Astrocyte of the cerebellum (primary cell): ENCODE measurements around the gene PPFIA3.
A peak's percentile ranks its signal among the peaks of the same experiment; 100 is the strongest.

Experiments used
- DNase-seq: peaks from one replicate; pipeline ENCODE4 v3.0.0-alpha.2; 2011; ENCODE audit warnings: low read depth
- H3K4me3 ChIP-seq: 2 replicates; pipeline ENCODE4 v1.5.1; 2011; ENCODE audit warnings: mild to moderate bottlenecking, low read depth, low read length, moderate library complexity
- CTCF ChIP-seq: IDR thresholded peaks from 2 replicates; pipeline ENCODE4 v1.5.1; 2012; ENCODE audit warnings: low read length, low read depth, moderate library complexity, mild to moderate bottlenecking; ENCODE audit errors: missing control alignments
- in situ Hi-C: cut with HindIII; loops from 2 replicates; pipeline ENCODE4 v1.10.0; 2017; ENCODE audit warnings: low sequenced_read_pairs

PPFIA3 gene

DNA sequence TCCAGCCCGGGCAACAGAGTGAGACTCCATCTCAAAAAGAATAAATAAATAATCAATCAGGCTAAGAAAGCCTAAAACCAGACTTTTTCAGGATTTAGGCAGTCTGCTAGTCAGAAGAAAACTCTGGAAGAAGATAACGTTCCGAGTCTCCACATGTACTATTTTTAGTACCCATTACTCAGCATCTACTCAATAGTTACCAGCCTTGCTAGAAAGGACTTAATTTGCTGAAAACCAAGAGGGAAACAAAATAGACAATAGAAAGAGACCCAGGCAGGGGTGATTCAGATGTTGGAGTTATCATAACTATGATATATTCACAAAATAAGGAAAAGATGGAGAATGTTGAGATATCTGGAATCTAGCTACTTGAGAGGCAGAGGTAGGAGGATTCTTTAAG is 8.8 kb upstream of the PPFIA3 start:
- no peak for DNase-seq
- in situ Hi-C loops, result loop anchor here (5.0 kb wide), 1 partner anchor 82 kb away; no protein-coding TSS in a partner anchor
- no peak overlapping the region for H3K4me3 ChIP-seq
- TF ChIP-seq CTCF, result no peak

GRCh38 chr19:49111218-49111998 is 7.9 kb upstream of the PPFIA3 start:
- DNase-seq, result no peak
- in situ Hi-C loops, result loop anchor here (5.0 kb wide), 1 partner anchor 81 kb away; no protein-coding TSS in a partner anchor
- H3K4me3 ChIP-seq, result no peak overlapping the region
- TF ChIP-seq CTCF, result no peak

GRCh38 chr19:49113762-49114629 is 5.3 kb upstream of the PPFIA3 start, which contains the start of gene LIN7B:
Gene LIN7B (plus strand): TSS chr19:49114370. CDS start chr19:49114405, 35 bp downstream.
- in situ Hi-C loops, result loop anchor here (5.0 kb wide), 1 partner anchor 78 kb away; no protein-coding TSS in a partner anchor
- DNase-seq, result no peak
- H3K4me3 ChIP-seq, result peak within 1 kb of the TSS; percentile 66
- TF ChIP-seq CTCF, result no peak

GRCh38 chr19:49114630-49115363 is 4.5 kb upstream of the PPFIA3 start:
- no peak for DNase-seq

GRCh38 chr19:49116544-49116943 is 2.8 kb upstream of the PPFIA3 start:
- TF ChIP-seq CTCF, result no peak
- no peak overlapping the region for H3K4me3 ChIP-seq
- no peak for DNase-seq
- in situ Hi-C loops, result no loop called here

More at GRCh38 chr19:49114630-49115363, 4.5 kb upstream of the PPFIA3 start:
- TF ChIP-seq CTCF, result no peak
- H3K4me3 ChIP-seq, result peak overlapping the region; percentile 66
- in situ Hi-C loops, result loop anchor here (5.0 kb wide), 1 partner anchor 78 kb away; no protein-coding TSS in a partner anchor
